ENCODE results near the gene LRRIQ4.

LRRIQ4 gene

DNA sequence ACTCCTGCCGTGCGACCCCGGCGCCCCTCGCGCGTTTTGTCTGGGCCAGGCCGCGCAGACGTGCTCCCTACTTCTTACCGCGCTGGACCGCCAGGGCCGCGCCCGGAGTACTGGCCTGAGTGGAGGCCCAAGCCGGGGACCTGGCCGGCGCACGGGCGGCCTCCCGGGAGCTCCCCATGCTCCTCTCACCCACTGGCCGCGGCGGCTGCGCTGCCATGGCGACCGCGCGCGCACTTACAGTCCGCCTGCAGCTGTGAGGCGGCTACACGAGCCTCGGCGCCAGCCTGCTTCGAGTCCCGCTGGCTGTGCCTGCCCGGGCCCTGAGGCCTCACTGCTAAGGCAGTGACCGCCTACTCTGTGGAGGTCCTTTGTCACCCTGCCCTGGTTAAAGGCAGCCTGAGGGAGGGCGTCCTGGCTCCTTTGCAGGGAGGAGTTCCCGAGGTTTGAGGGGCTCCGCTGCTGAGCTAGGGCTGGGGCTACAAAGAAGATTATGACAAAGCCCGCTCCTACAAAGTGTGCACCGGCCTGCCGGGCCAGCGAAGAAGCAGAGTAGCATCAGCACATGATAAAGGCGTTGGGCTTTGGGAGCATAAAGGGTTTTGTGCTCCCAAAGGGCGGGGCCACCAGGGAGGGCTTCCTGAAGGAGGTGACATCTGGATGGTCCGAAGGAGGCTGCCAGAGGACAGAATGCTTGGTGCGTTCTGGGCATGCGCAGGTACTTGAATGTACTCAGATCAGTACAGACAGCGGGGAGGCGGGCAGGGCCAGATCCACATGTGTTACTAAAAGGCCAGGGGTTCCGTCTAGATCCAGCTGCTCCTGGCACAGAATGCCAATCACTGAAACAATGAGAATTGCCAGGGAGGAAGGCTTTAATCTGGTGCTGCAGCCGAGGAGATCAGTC lies at the start of gene LRRIQ4, which contains the start of gene LRRC34:
Gene LRRIQ4 (plus strand): TSS at position 539 of the 904 bp plus-strand sequence. CDS start 9,052 bp downstream, outside the sequence.
Gene LRRC34 (minus strand): TSS at position 573 of the 904 bp plus-strand sequence. CDS start 356 bp downstream, at position 217.
- peak; percentile 86 for DNase-seq

- DNase-seq = peak; percentile 68
These were observed 48.3 kb upstream of the LRRIQ4 start for GRCh38 chr3:169764312-169764881.

DNA sequence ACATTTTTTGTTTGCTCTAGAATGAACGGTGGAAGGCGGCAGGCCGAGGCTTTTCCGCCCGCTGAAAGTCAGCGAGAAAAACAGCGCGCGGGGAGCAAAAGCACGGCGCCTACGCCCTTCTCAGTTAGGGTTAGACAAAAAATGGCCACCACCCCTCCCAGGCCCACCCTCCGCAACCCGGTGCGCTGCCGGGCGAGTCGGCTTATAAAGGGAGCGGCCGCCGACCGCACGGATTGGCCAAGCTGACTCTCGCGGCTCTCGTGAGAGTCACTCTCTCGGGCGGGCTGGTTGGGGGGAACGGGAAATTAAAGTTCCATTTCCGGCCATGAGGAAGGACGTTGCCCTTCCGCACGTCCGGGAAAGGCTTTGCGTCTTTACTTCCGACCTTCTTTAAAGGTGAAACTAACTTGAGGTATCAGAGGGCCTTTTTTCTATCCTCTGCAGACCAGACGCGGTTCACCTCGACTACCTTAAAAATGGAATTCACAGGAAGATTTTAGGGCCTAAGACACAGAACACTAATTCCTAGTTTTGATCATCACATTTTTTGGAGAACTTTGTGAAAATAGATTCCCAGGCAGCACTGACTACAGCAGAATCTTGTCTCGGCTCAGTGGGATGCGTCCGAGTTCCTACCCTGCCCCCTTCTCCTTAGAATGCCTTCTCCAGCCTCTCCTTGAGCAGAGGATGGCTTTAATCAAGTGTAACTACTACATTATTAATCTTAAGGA lies 47.6 kb upstream of the LRRIQ4 start, which contains the start of gene TERC:
Gene TERC (minus strand): TSS at position 179 of the 731 bp plus-strand sequence.
- DNase-seq = peak; percentile 91

DNA sequence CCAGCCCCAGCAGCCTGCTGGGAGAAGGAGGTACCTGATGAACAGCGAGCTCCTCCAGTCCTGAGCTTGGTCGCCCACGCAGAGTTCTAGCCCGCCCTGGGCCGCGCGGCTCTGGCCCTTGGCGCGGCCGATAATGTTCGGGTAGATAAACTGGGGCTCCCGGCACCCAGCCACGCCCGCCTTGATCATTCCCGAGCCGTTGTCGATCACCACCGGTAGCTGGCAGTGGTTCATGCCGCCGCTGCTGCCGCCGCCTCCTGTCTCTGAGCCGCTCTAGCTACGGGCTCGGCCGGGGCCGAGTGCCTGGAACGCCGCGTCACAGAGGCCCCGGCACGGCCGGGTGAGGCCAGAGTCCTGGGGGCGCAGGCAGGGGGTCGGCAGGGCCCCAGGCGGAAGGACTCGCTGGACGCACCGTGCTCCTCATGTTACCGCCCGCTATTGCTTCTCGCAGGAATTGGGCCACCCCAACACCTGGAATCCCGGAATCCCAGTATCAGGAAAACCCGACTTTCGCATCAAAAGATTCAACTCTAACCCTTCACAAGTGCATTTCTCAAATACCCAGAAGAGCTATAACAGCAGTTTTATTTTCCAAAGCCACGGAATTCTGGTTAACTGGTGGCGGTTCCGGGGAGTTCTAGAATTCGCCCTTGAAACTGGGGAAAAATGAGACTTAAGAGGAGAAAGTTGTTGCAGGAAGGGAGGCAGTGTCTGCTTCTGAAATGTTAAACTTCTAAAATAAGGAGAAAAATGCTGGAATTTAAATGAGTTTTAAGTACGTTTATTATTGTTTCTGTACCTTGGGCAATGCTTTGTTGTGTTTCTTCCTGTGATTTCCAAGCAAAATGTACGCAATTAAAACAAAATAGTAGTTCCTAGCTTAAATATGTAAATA lies 43.1 kb upstream of the LRRIQ4 start, which contains the start of gene ACTRT3:
Gene ACTRT3 (minus strand): TSS at position 275 of the 895 bp plus-strand sequence. CDS start 41 bp downstream, at position 234.
- DNase-seq = peak; percentile 46

GRCh38 chr3:169771497-169772304 lies 41.0 kb upstream of the LRRIQ4 start:
- DNase-seq = peak; percentile 65

DNA sequence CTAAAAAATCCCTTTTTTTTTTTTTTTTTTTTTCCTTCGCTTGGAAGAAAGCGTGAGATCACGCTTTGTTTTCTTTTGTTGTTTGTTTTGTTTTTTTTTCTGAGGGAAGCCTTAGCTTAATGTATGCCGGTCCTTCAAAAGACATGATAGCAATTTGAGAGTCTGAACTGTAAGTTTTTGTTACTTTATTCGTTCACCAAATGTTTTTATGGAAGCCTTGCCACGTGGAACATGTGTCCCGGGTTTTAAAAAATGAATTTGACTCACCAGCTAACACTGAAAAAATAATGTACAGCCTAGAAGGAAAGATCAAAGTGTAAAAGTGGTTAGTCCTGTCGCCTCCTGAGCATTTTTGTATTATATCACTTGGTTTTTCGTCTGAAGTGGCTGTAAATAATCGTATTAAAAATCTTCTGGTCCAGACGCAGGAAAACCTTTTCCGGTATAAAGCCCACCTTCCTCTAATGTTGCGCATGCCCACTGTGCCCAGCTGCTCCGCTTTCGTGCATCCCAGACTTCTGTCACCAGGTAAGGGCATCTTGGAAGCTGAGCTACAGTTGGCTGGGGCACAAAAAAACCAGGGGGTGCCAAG lies 40.3 kb upstream of the LRRIQ4 start:
- DNase-seq = peak; percentile 68

- DNase-seq = peak; percentile 88
These were observed 39.5 kb upstream of the LRRIQ4 start, which contains the start of gene MYNN for GRCh38 chr3:169772897-169773816. Gene MYNN (plus strand): TSS chr3:169773396. CDS start chr3:169774296, 900 bp downstream.

DNA sequence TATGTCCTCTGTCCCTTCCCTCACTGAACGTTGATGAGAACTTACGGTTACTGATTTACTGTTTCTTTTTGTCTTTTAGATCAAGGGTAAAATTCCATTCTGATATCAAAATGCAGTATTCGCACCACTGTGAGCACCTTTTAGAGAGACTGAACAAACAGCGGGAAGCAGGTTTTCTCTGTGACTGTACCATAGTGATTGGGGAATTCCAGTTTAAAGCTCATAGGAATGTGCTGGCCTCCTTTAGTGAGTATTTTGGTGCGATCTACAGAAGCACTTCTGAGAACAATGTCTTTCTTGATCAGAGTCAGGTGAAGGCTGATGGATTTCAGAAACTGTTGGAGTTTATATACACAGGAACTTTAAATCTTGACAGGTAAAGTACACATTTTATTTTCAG lies 38.5 kb upstream of the LRRIQ4 start:
- DNase-seq = no peak

DNA sequence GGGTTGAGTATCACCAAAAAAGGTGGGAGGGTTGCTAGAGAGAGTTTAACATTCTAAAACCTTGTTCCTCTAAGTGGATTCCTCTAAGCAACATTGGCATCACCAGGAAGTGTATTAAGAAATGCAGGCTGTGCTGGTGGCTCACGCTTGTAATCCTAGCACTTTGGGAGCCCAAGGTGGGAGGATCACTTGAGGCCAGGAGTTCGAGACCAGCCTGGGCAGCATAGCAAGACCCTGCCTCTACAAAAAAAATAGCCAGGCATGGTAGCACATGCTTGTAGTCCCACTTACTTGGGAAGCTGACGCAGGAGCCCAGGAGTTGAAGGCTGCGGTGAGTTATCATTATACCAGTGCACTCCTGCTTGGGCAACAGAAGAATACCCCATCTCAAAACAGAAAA lies 34.8 kb upstream of the LRRIQ4 start:
- DNase-seq = no peak

DNA sequence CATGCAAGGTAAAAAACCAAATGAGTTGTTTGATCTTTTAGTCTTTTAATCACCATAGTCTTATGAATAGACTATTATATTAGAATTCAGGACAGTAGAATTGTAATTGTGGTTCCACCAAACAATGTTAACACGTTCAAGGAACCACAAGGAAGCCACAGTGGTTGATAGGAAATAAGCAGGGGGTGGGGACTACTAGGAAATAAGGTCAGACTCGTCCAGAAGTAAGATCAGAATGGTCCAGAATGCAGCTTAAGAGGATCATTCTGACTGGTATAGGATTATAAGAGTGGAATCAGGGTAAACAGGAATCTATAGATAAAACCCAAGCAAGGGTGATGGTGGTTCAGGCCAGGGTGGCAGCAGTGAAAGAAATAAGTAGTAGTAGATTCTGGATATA lies 31.9 kb upstream of the LRRIQ4 start:
- no peak for DNase-seq

GRCh38 chr3:169781209-169781855 lies 31.3 kb upstream of the LRRIQ4 start:
- DNase-seq = no peak

DNA sequence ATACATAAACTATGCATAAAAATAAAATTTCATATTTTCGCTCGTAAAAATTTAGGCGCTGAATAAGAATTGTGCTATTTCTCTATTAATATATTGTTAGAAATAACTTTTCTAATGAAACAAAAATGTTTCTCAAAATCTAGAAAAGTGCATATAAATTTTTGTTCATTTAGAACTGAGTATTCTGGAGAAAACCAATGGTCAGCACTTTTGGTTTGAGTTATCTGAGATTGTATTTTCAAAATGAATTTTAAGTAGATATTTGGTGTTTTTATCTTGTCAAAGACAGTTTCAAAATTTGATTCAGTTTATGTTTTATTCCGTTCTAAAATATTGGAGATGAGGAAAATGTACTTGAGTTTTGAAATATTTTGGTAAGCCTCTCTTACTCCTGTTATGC lies 25.6 kb upstream of the LRRIQ4 start:
- DNase-seq = no peak

GRCh38 chr3:169787791-169788190 lies 24.9 kb upstream of the LRRIQ4 start:
- DNase-seq = no peak

GRCh38 chr3:169790219-169790618 lies 22.5 kb upstream of the LRRIQ4 start:
- no peak for DNase-seq

GRCh38 chr3:169790687-169791429 lies 21.8 kb upstream of the LRRIQ4 start:
- DNase-seq = peak; percentile 16

DNA sequence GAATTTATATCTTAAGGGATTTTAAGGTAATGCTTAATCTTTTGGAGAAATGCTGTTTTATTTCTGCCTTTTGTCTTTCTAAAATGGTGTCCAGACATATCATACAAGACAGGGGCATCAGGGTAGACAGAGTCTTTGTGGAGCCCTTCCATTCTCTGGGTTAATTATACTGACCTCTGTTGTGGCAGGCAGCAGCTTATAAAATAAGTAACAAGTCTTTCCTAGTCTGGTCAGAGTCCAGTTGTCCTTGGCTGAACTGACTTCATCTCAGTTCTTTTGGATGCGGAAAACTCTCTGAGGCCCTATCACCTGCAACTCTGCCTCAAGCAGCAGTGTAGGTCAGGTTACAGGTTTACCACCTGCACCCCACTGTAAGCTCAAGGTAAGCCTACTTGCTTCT lies 20.3 kb upstream of the LRRIQ4 start:
- DNase-seq = no peak

- DNase-seq = no peak
These were observed 8.0 kb upstream of the LRRIQ4 start for GRCh38 chr3:169804681-169805080.

- no peak for DNase-seq
These were observed 3.4 kb upstream of the LRRIQ4 start for GRCh38 chr3:169809230-169809795.
